ENCODE data around the gene ERF. TPM values are rescaled to one million over a fixed set of nuclear protein-coding genes. Genes with fewer than 3 reads are reported as not detected.

The ERF gene
- total RNA-seq, 1 donor from 2014 or later = 53.9 TPM

DNA sequence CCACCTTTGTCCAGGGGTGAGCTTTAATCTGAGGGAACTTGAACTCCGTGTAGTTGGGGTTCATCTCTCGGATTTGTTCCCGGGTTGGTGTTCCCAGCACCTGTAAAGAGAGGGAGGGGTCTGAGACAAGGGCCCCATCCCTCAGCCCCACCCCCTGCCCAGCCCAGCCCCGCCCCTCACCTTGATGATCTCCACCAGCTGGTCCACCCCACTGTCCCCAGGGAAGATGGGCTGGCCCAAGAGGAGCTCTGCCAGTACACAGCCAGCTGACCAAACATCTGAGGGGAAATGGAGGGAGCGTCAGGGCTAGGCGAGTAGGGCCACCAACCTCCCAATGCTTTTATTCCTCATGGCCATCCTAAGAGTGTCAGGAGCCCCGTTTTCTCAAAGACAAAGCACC lies 21.8 kb downstream of the ERF start:
- ATAC-seq (no peak), DNase-seq (no peak)
- no peaks in the 10 kb centered on the region for H3K4me1 ChIP-seq
- peaks cover 70% of the 10 kb centered on the region for H3K36me3 ChIP-seq
- intact Hi-C loops (cut with DNase I) = no loop called here
- H3K27me3 ChIP-seq = no peaks in the 10 kb centered on the region
- no peaks in the 10 kb centered on the region for H3K9me3 ChIP-seq
- H3K27ac ChIP-seq = no peak overlapping the region
- no peak overlapping the region for H3K4me3 ChIP-seq
- TF ChIP-seq, protein P1, sequence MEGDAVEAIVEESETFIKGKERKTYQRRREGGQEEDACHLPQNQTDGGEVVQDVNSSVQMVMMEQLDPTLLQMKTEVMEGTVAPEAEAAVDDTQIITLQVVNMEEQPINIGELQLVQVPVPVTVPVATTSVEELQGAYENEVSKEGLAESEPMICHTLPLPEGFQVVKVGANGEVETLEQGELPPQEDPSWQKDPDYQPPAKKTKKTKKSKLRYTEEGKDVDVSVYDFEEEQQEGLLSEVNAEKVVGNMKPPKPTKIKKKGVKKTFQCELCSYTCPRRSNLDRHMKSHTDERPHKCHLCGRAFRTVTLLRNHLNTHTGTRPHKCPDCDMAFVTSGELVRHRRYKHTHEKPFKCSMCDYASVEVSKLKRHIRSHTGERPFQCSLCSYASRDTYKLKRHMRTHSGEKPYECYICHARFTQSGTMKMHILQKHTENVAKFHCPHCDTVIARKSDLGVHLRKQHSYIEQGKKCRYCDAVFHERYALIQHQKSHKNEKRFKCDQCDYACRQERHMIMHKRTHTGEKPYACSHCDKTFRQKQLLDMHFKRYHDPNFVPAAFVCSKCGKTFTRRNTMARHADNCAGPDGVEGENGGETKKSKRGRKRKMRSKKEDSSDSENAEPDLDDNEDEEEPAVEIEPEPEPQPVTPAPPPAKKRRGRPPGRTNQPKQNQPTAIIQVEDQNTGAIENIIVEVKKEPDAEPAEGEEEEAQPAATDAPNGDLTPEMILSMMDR (IDR thresholded peaks at IDR 0.05) = no peak

DNA sequence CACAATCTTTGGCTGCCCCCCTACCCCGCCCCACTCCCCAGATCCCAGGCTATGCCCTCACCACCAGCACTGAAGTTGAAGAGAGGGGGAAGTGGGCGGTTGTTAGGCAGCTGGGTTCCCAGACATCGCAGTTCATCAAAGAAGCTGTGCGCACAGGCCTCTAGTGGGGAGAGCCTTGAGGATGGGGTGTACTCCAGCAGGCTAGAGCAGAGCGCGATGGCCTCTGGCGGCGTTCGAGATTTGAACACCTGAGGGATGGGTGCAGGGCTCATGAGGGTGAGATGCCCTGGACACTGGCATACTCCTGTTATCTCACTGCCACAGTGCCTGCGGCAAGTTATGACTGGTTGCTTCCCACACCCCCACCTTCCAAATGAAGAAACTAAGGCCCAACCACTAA lies 22.5 kb downstream of the ERF start:
- intact Hi-C loops (cut with DNase I) = no loop called here
- Histone ChIP-seq H3K27ac (no peak overlapping the region), H3K4me3 (no peak overlapping the region), H3K27me3 (no peaks in the 10 kb centered on the region), H3K36me3 (peaks cover 70% of the 10 kb centered on the region), H3K9me3 (no peaks in the 10 kb centered on the region), H3K4me1 (no peaks in the 10 kb centered on the region)
- no peak for DNase-seq
- ATAC-seq = no peak
- TF ChIP-seq, protein P1 (IDR thresholded peaks at IDR 0.05) = no peak

DNA sequence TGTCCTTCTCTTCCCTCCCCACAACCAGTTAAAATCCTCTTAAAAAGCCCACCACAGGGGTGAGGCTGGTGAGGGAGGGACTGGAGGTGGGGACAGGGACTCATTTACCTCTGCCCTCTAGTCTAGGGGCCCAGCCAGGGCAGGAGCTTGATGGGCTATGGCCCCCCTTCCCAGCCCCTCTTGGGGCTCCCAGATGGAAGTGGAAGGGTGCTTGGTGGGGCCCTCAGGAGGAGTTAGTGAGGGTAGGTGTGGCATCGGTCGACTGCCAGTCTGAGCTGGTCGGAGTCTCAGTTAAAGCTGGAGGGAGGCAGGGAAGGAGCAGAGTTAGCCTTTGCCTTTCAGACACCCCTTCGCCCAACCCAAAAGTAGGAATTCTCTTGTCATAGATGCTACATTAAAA lies 24.4 kb downstream of the ERF start:
- intact Hi-C loops (cut with DNase I) = no loop called here
- TF ChIP-seq, protein P1 (IDR thresholded peaks at IDR 0.05) = no peak
- Histone ChIP-seq H3K4me1 (no peaks in the 10 kb centered on the region), H3K27ac (no peak overlapping the region), H3K9me3 (no peaks in the 10 kb centered on the region), H3K27me3 (no peaks in the 10 kb centered on the region), H3K4me3 (no peak overlapping the region), H3K36me3 (peaks cover 74% of the 10 kb centered on the region)
- DNase-seq = no peak
- no peak for ATAC-seq

DNA sequence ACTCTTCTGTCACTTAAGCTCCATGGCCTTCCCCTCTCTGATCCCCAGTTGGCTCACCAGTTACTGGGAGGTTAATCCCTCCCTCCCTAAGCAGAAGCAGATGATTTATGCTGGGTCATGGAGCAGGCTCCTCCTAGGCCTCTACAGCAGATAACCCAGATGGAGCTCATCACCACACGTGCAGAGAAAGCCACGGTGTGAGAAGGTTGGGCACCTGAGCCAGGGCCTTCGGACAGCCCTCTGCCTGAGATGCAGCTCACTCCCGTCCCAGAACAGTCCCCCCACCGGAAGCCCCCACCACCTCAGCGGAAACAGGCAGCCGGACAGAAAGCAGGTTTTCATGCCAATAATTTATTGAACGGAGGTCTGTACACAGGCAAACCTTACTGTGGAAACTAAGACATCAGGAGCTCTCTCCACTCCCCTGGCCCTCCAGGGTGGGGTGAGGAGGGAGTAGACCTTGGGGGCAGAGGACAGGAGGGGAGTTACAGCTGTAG lies 25.0 kb downstream of the ERF start:
- no peak for ATAC-seq
- Histone ChIP-seq H3K9me3 (no peaks in the 10 kb centered on the region), H3K27ac (no peak overlapping the region), H3K36me3 (peaks cover 74% of the 10 kb centered on the region), H3K27me3 (no peaks in the 10 kb centered on the region), H3K4me1 (no peaks in the 10 kb centered on the region), H3K4me3 (no peak overlapping the region)
- intact Hi-C loops (cut with DNase I) = no loop called here
- TF ChIP-seq, protein P1 (IDR thresholded peaks at IDR 0.05) = no peak
- no peak for DNase-seq

DNA sequence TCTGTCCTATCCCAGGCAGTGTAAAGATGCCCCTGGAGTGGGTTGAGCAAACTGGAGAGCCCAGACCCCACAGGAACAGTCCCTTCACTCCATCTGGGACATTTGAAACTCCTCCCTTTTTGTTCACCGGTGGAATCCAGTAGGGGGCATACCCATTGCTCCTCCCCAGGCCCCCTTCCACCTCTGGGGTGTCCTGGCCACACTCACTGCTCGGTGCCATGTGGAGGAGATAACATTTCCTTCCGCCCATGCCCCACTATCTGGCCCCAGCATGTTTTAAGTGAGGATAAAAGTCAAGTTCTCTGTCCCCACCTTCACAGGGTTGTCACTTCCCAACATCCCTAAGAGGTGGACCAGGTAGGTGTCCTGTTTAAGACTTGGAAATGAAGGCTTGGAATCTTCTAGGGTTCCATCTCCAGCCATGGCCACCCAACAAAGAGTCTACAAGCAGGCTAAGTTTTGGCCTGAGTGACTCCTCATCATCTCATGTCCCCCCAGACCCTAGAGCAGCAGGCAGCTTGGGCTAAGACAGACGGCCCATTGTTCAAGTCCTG lies 25.6 kb downstream of the ERF start:
- H3K36me3 ChIP-seq = peaks cover 74% of the 10 kb centered on the region
- DNase-seq (no peak), ATAC-seq (no peak)
- H3K4me3 ChIP-seq = no peak overlapping the region
- TF ChIP-seq, protein P1 (IDR thresholded peaks at IDR 0.05) = no peak
- no peaks in the 10 kb centered on the region for H3K27me3 ChIP-seq
- intact Hi-C loops (cut with DNase I) = no loop called here
- H3K4me1 ChIP-seq = no peaks in the 10 kb centered on the region
- H3K27ac ChIP-seq = no peak overlapping the region
- H3K9me3 ChIP-seq = no peaks in the 10 kb centered on the region

DNA sequence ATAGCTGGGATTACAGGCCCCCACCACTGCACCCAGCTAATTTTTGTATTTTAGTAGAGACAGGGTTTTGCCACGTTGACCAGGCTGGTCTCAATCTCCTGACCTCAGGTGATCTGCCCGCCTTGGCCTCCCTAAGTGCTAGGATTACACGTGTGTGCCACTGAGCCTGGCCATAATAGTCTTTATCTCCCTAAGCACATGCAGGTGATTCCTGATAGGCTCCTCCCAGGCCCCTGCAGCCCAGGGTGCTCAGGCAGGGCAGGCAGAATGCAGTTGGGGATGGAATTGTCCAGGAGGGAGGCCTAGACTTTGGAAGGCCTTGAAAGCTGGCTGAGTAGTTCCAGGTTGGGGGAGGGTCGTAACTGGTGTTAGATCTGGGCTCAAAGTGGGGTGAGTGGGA lies 26.3 kb downstream of the ERF start:
- H3K4me3 ChIP-seq = no peak overlapping the region
- DNase-seq (no peak), ATAC-seq (no peak)
- TF ChIP-seq, protein P1 (IDR thresholded peaks at IDR 0.05) = no peak
- intact Hi-C loops (cut with DNase I) = no loop called here
- H3K27ac ChIP-seq = no peak overlapping the region
- H3K27me3 ChIP-seq = no peaks in the 10 kb centered on the region
- no peaks in the 10 kb centered on the region for H3K4me1 ChIP-seq
- H3K36me3 ChIP-seq = peaks cover 70% of the 10 kb centered on the region
- H3K9me3 ChIP-seq = no peaks in the 10 kb centered on the region

Data from upper lobe of right lung (tissue), 1 donor.